ENCODE measurements around the gene OGT.
"Not testable (repeated sequence)": the region's sequence is repeated elsewhere in the genome, so short reads cannot be mapped to it uniquely, and the experiment has no call there.

OGT gene

DNA sequence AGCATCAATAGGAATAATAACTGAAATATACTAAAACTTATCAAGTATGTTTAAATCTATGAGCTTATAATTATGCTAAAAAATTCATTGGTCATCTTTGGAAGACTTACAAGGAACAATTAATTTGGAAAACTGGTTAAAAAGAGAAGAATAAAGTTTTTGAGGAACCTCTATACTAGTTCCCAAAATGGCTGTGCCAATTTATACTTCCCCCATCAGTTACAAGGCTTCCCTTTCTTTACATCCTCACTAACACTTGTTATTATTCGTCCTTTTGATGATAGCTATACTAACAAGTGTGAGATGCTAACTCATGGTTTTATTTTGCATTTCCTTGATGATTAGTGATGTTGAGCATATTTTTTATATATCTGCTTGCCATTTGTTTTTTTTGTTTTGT is 17.1 kb downstream of the OGT start:
- no peaks in the 10 kb centered on the region for H3K27me3 Mint-ChIP-seq
- peak overlapping the region; percentile 72 for H3K27ac Mint-ChIP-seq
- no peak overlapping the region for H3K4me3 Mint-ChIP-seq
- peaks cover 48% of the 10 kb centered on the region for H3K4me1 Mint-ChIP-seq
- peaks cover 57% of the 10 kb centered on the region for H3K36me3 Mint-ChIP-seq (ENCODE audit: low read depth)
- H3K9me3 Mint-ChIP-seq = no peaks in the 10 kb centered on the region
- DNase-seq = no peak
- no peak for ATAC-seq

DNA sequence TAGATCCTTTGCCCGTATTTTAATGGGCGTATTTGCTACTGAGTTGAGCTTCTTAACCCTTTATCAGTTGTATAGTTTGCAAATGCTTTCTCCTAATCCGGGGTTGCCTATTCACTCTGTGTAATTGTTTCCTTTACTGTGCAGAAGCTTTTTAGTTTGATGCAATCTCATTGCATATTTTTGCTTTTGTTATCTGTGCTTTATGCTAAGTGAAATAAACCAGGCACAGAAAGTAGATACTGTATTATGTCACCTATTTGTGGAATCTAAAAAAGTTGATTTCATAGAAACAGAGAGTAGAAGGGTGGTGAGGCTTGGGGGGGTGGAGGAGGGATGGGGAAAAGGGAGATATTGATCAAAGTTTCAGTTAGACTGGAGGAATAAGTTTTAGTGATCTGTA is 17.7 kb downstream of the OGT start:
- DNase-seq = no peak
- Mint-ChIP-seq H3K9me3 (no peaks in the 10 kb centered on the region), H3K4me3 (no peak overlapping the region), H3K27ac (no peak overlapping the region), H3K4me1 (peaks cover 43% of the 10 kb centered on the region), H3K27me3 (no peaks in the 10 kb centered on the region), H3K36me3 (ENCODE audit: low read depth) (peaks cover 61% of the 10 kb centered on the region)
- ATAC-seq = peak; percentile 51

DNA sequence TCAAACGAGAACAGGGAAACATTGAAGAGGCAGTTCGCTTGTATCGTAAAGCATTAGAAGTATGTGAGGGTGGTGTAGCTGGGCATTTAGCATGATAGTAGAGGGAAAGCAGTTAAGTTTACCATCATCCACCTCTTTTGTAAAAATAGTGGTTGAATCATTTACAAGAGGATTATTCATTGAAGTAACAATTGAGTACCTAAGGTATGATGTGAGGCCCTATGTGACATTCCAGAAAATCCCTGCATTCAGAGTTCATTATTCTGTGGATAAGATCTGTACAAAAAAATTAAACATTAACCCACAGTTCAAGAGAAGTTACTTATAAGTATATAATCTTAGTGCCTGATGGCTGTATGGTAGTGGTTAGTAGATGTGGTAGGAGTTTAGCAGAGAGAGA is 23.1 kb downstream of the OGT start:
- H3K36me3 Mint-ChIP-seq (ENCODE audit: low read depth) = peaks cover 59% of the 10 kb centered on the region
- H3K4me3 Mint-ChIP-seq = no peak overlapping the region
- DNase-seq (no peak), ATAC-seq (no peak)
- no peak overlapping the region for H3K27ac Mint-ChIP-seq
- H3K27me3 Mint-ChIP-seq = no peaks in the 10 kb centered on the region
- H3K9me3 Mint-ChIP-seq = no peaks in the 10 kb centered on the region
- peaks cover 12% of the 10 kb centered on the region for H3K4me1 Mint-ChIP-seq

DNA sequence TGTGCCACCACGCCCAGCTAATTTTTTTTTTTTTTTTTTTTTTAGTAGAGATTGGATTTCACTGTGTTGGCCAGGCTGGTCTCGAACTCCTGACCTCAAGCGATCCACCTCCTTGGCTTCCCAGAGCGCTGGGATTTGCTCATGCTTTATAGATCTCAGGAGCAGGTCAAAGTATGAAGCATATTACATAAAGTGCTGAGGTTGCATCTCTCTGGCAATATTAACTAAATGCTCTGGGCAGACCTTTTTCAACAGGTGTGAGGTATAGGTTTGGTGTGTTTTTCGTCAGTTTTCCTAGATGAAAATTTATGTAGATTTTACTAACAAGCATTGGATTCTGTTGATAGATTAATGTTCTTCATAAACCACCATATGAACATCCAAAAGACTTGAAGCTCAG is 26.0 kb downstream of the OGT start:
- Mint-ChIP-seq H3K27ac (no peak overlapping the region), H3K4me3 (no peak overlapping the region), H3K27me3 (no peaks in the 10 kb centered on the region), H3K36me3 (ENCODE audit: low read depth) (peaks cover 68% of the 10 kb centered on the region), H3K4me1 (peaks cover 7% of the 10 kb centered on the region), H3K9me3 (no peaks in the 10 kb centered on the region)
- DNase-seq = no peak
- no peak for ATAC-seq

DNA sequence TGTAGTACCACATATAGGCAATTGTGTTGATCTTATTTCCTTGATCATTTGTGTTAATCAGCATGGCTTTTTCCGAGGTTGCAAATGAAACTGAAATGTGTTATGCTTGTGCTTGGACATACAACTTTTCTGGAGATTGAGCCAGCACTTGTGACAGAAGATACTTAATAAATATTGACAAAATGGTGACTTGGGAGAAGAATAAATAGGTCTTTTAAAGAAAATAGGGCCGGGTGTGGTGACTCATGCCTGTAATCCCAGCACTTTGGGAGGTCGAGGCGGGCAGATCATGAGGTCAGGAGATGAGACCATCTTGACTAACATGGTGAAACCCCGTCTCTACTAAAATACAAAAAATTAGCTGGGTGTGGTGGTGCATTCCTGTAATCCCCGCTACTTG is 26.9 kb downstream of the OGT start:
- Mint-ChIP-seq H3K27ac (peak overlapping the region; percentile 55), H3K36me3 (ENCODE audit: low read depth) (peaks cover 62% of the 10 kb centered on the region)
- not testable (repeated sequence) for H3K27me3 Mint-ChIP-seq, H3K9me3 Mint-ChIP-seq, H3K4me3 Mint-ChIP-seq, DNase-seq, ATAC-seq, H3K4me1 Mint-ChIP-seq

DNA sequence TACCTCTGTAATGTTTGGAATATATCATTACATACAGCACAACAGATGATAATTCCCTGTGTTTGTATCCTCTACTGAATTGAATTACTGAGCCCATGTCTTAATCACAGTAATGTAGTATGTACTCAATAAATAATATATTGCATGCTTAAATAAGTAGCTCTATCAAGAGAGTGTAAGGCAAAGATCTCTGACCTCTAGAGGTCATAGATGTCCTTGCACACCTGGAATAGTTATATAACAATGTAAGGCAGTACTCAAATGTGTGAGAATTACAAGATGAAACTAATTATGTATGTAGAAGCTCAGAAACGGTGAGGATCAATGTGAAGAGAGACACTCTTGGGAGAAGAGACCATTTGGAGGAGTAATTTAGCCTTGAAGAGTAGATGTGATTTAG is 31.0 kb downstream of the OGT start:
- H3K36me3 Mint-ChIP-seq (ENCODE audit: low read depth) = peaks cover 73% of the 10 kb centered on the region
- H3K27ac Mint-ChIP-seq = peak overlapping the region; percentile 71
- H3K27me3 Mint-ChIP-seq = no peaks in the 10 kb centered on the region
- ATAC-seq (no peak), DNase-seq (no peak)
- no peaks in the 10 kb centered on the region for H3K9me3 Mint-ChIP-seq
- H3K4me3 Mint-ChIP-seq = no peak overlapping the region
- H3K4me1 Mint-ChIP-seq = peaks cover 2% of the 10 kb centered on the region

DNA sequence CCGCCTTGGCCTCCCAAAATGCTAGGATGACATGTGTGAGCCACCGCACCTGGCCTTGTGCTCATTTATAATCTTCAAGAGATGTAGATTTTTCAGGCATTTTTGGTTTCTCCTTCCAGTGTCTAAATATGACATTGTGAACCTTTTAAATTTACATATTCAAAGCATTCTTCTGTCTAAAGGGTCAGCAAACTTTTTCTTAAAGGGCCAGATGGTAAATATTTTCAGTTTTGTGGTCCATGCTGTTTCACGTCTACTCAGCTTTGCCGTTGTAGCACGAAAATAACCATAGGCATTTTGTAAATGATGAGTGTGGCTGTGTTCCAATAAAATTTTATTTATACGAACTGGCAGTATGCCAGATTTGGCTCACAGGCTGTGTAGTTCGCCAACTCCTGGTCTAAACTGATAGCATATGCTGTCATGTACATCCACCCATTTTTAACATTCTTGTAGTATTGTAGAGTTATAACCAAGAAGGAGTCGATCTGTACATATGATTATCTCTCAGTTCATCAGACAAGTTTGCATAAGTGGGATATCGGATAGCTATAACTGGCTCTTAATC is 32.7 kb downstream of the OGT start:
- ATAC-seq (no peak), DNase-seq (no peak)
- Mint-ChIP-seq H3K36me3 (ENCODE audit: low read depth) (peaks cover 71% of the 10 kb centered on the region), H3K9me3 (no peaks in the 10 kb centered on the region), H3K27ac (peak overlapping the region; percentile 42), H3K27me3 (no peaks in the 10 kb centered on the region), H3K4me3 (no peak overlapping the region), H3K4me1 (peaks cover 3% of the 10 kb centered on the region)

DNA sequence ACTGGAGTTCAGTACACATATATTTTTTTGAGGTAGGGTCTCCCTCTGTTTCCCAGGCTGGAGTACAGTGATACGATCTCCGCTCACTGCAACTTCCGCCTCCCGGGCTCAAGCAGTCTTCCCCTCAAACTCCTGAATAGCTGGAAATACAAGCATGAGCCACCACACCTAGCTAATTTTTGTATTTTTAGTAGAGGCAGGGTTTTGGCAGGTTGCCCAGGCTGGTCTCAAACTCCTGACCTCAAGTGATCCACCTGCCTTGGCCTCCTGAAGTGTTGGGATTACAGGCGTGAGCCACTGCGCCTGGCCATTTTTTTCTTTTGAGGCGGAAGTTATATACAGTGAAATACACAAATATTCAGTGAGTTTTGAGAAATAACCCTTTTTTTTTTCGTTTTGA is 38.5 kb downstream of the OGT start:
- H3K9me3 Mint-ChIP-seq, H3K27me3 Mint-ChIP-seq, ATAC-seq, H3K4me3 Mint-ChIP-seq, H3K4me1 Mint-ChIP-seq, DNase-seq, H3K27ac Mint-ChIP-seq: not testable (repeated sequence)
- peaks cover 73% of the 10 kb centered on the region for H3K36me3 Mint-ChIP-seq (ENCODE audit: low read depth)

DNA sequence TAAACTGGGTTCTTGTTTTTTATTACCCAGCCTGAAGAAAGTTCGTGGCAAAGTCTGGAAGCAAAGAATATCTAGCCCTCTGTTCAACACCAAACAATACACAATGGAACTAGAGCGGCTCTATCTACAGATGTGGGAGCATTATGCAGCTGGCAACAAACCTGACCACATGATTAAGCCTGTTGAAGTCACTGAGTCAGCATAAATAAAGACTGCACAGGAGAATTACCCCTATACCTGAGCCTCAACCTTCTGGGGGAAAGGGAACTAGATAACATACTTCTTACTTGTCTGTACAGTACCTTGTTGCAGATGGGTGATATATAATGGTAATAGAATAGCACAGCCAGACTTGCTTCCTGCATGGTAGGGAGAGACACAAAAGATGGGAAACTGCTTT is 40.7 kb downstream of the OGT start:
- DNase-seq (no peak), ATAC-seq (no peak)
- Mint-ChIP-seq H3K27ac (peak overlapping the region; percentile 56), H3K27me3 (no peaks in the 10 kb centered on the region), H3K36me3 (ENCODE audit: low read depth) (peaks cover 62% of the 10 kb centered on the region), H3K4me1 (peaks cover 6% of the 10 kb centered on the region), H3K9me3 (no peaks in the 10 kb centered on the region), H3K4me3 (no peak overlapping the region)

DNA sequence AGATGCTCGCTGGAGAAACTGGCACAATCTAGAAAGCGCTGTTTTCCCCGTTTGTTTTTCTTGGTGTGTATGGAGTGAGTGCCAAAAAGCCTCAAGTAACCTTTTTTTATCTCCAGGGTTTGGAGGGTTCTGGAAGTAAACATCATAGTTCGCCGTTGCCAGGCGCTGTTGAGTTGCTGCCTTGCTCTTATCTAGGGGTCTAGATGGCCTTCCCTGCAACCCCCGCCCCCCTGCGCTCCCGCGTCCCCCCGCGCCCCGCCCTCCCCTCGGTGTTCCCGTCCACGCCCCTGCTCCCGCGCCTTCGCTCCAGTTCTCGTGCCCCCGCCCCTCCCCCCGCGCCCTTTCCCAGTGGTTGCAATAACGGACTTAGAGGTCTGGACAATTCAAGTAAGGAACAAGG is 44.8 kb downstream of the OGT start:
- no peaks in the 10 kb centered on the region for H3K9me3 Mint-ChIP-seq
- H3K4me3 Mint-ChIP-seq = no peak overlapping the region
- no peaks in the 10 kb centered on the region for H3K27me3 Mint-ChIP-seq
- ATAC-seq = no peak
- H3K4me1 Mint-ChIP-seq = peaks cover 4% of the 10 kb centered on the region
- peak overlapping the region; percentile 67 for H3K27ac Mint-ChIP-seq
- H3K36me3 Mint-ChIP-seq (ENCODE audit: low read depth) = peaks cover 55% of the 10 kb centered on the region
- DNase-seq = no peak

DNA sequence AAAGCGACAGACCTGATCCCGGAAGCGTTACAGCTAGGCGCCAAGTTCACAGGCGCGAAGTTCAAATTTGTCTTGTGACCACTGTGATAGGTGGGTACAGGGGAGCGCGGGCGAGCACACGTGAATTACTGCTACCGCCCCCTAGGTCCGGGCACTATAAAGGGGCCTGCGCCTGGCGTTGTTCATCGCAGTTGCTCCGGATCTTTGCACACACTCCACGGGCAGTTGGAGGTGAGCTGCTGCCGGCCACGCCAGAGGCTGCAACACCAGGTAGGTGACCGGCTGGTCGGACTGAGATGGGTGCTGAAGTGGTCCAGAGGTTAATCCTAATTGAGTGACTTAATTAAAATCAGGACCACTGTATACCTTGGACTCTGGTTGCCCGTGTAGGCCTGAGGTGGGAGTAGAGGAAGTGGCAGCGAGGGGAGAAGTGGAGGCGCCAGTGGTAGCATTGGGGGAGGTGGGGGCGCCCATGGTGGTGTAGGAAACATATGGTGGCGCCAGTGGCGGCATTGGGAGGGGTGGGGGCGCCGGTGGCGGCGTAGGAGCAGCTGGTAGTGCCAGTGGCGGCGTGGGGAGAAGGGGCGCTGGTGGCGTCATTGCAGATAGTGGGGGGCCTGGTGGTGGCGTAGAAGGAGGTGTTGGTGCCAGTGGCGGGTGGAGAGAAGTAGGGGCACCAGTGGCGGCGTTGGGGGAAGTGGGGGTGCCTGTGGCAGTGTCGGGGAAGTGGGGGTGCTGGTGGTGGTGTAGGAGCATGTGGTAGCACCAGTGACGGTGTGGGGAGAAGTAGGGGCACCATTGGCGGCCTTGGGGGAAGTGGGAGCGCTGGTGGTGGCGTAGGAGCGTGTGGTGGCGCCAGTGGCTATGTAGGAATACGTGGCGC is 45.6 kb downstream of the OGT start, which contains the start of gene GCNA:
GCNA (plus strand) TSS at position 185 of the 883 bp plus-strand sequence. CDS start 2,385 bp downstream, outside the sequence.
- no peak within 1 kb of the TSS for H3K4me3 Mint-ChIP-seq
- ATAC-seq (no peak), DNase-seq (no peak)
- H3K27ac Mint-ChIP-seq = peak within 1 kb of the TSS; percentile 67
- H3K27me3 Mint-ChIP-seq = no peaks in the 10 kb centered on the region
- H3K4me1 Mint-ChIP-seq = peaks cover 4% of the 10 kb centered on the region
- H3K36me3 Mint-ChIP-seq (ENCODE audit: low read depth) = peaks cover 49% of the 10 kb centered on the region
- H3K9me3 Mint-ChIP-seq = no peaks in the 10 kb centered on the region

DNA sequence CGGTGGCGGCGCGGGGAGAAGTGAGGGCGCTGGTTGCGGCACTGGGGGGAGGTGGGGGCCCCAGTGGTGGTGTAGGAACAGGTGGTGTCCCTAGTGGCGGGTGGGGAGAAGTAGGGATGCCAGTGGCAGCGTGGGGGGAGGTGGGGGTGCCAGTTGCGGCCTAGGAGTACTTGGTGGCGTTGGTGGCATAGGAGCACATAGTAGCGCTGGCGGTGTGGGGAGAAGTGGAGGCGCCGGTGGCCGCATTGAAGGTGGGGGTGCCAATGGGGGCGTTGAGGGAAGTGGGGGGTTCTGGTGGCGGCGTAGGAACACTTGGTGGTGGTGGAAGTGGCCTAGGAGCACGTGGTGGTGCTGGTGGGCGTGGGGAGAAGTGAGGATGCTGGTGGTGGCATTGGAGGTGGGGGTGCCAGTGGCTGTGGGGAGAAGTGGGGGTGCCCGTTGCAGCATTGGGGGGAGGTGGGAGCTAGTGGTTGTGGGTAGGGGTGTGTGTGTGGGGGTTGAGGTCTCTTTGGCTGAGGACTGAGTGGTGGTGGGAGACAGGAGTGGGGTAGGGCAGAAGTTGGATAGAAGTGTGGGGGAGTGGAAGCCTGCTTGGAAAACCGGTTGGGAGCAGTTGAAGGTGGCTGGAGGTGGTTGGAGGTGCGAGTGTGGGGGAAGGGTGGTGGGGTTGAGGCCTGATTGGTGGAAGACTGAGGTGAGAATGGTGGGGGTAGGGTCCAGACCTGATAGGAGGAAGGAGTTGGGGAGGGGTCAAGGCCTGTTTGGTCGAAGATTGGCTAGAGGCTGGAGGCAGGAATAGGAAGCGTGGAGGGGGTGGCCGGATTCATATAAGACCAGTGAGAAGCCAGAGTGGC is 46.5 kb downstream of the OGT start:
- peaks cover 4% of the 10 kb centered on the region for H3K4me1 Mint-ChIP-seq
- DNase-seq (no peak), ATAC-seq (peak; percentile 33)
- no peaks in the 10 kb centered on the region for H3K9me3 Mint-ChIP-seq
- H3K4me3 Mint-ChIP-seq = no peak overlapping the region
- no peak overlapping the region for H3K27ac Mint-ChIP-seq
- peaks cover 41% of the 10 kb centered on the region for H3K36me3 Mint-ChIP-seq (ENCODE audit: low read depth)
- H3K27me3 Mint-ChIP-seq = no peaks in the 10 kb centered on the region

DNA sequence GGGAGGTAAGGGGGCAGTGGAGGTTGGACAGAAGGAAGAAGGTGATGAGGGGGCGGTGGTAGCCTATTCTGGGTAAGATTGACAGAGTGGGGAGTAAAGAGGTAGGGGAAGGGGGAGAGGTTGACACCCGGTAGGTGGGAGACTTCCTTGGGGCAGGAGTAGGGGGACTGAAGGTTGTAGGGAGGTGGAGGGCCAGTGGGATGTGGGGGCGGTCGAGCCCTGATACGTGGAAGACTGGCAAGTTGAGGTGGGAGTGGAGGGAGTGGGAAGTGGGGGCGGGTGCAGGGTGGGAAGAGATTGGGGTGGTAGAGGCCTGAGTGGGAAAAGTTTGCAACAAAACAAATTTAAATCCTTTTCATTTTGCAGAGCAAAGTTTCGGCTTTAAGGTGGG is 47.1 kb downstream of the OGT start:
- Mint-ChIP-seq H3K9me3 (no peaks in the 10 kb centered on the region), H3K27me3 (no peaks in the 10 kb centered on the region), H3K4me1 (peaks cover 4% of the 10 kb centered on the region), H3K36me3 (ENCODE audit: low read depth) (peaks cover 35% of the 10 kb centered on the region), H3K4me3 (no peak overlapping the region), H3K27ac (no peak overlapping the region)
- ATAC-seq = no peak
- no peak for DNase-seq

DNA sequence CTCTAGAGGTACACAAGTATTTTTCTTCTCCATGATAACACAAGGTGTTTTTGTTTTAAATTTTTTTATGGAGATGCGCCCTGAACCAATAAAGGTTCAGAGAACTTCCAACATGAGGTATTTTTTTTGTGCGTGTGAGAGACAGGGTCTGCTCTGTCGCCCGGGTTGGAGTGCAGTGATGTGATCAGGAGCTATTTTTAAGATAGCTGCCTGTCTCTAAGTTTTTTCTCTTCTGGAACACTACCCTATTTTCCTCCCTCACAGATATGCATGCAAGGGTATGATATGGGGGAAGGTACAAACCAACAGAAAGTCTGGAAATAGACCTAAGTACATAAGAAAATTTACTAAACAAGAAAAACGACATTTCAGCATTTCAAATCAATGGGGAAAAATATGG is 48.3 kb downstream of the OGT start:
- Mint-ChIP-seq H3K27me3 (no peaks in the 10 kb centered on the region), H3K4me1 (peaks cover 4% of the 10 kb centered on the region), H3K27ac (peak overlapping the region; percentile 31), H3K36me3 (ENCODE audit: low read depth) (peaks cover 25% of the 10 kb centered on the region), H3K9me3 (no peaks in the 10 kb centered on the region), H3K4me3 (no peak overlapping the region)
- no peak for ATAC-seq
- no peak for DNase-seq

DNA sequence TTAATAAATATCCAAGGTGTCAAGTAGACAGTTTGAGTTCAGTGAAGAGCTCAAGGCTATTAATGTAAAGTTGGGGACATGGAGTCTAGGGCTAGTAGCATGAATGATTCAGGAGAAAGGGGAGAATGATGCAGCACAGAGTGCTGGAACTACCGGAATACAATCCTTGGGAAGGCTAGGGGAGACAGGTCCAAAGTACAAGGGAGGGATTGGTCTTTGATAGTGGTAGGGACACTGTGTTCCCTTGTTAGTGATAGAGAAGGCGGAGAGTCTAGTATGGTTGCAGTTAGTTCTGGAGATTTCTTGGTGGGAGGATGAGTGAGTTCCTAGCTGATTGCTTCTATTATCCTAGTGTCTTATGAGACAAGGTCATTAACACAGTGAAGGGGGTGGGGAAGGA is 54.0 kb downstream of the OGT start:
- peaks cover 6% of the 10 kb centered on the region for H3K36me3 Mint-ChIP-seq (ENCODE audit: low read depth)
- H3K27ac Mint-ChIP-seq = no peak overlapping the region
- no peak for DNase-seq
- H3K9me3 Mint-ChIP-seq = no peaks in the 10 kb centered on the region
- no peak for ATAC-seq
- no peak overlapping the region for H3K4me3 Mint-ChIP-seq
- H3K27me3 Mint-ChIP-seq = no peaks in the 10 kb centered on the region
- peaks cover 5% of the 10 kb centered on the region for H3K4me1 Mint-ChIP-seq
